ENCODE data around the gene IL1R2.

IL1R2 gene

GRCh38 chr2:102024410-102024809, 32.6 kb downstream of the IL1R2 start:
- no peak for DNase-seq

GRCh38 chr2:102025016-102025501, 33.3 kb downstream of the IL1R2 start:
- no peak for DNase-seq

GRCh38 chr2:102025583-102026267, 34.0 kb downstream of the IL1R2 start:
- no peak for DNase-seq

GRCh38 chr2:102027036-102027980, 35.5 kb downstream of the IL1R2 start:
- no peak for DNase-seq

GRCh38 chr2:102028470-102028869, 36.7 kb downstream of the IL1R2 start:
- no peak for DNase-seq

- no peak for DNase-seq
These were observed 37.6 kb downstream of the IL1R2 start for GRCh38 chr2:102029405-102029804.

- DNase-seq, result no peak
These were observed 38.2 kb downstream of the IL1R2 start for GRCh38 chr2:102029952-102030351.

GRCh38 chr2:102030502-102030854, 38.7 kb downstream of the IL1R2 start:
- no peak for DNase-seq

- no peak for DNase-seq
These were observed 39.2 kb downstream of the IL1R2 start for GRCh38 chr2:102030855-102031527.

GRCh38 chr2:102032368-102033030, 40.7 kb downstream of the IL1R2 start:
- no peak for DNase-seq

- DNase-seq, result peak; percentile 91
These were observed 41.4 kb downstream of the IL1R2 start for GRCh38 chr2:102033031-102033749.

GRCh38 chr2:102033750-102034682, 42.3 kb downstream of the IL1R2 start:
- DNase-seq, result no peak

- no peak for DNase-seq
These were observed 43.2 kb downstream of the IL1R2 start for GRCh38 chr2:102034683-102035548.

- DNase-seq, result no peak
These were observed 45.9 kb downstream of the IL1R2 start for GRCh38 chr2:102037681-102038080.

GRCh38 chr2:102040229-102040628, 48.5 kb downstream of the IL1R2 start:
- DNase-seq, result no peak

- no peak for DNase-seq
These were observed 49.6 kb downstream of the IL1R2 start for GRCh38 chr2:102041351-102041750.

- DNase-seq, result no peak
These were observed 50.7 kb downstream of the IL1R2 start for GRCh38 chr2:102042196-102043081.

GRCh38 chr2:102043560-102043959, 51.8 kb downstream of the IL1R2 start:
- no peak for DNase-seq

Data from GF-D8 (cell line).